Hepatocyte (in vitro differentiated cells): ENCODE measurements around the gene CAPN13. TPM values are rescaled to one million over a fixed set of nuclear protein-coding genes. Genes with fewer than 3 reads are reported as not detected.

ENCODE experiments used
- DNase-seq: peaks from one replicate; pipeline ENCODE4 v3.0.0-alpha.2; 2016; ENCODE audit warnings: low spot score
- H2AFZ ChIP-seq: fragments of 200-600 bp; sonication (generic); 2 replicates; pipeline ENCODE4 v1.6.0; 2016; ENCODE audit warnings: antibody characterized with exemption, mild to moderate bottlenecking
- H3K27ac ChIP-seq: fragments of 200-600 bp; sonication (generic); 2 replicates; pipeline ENCODE4 v1.5.1; 2016; ENCODE audit warnings: mild to moderate bottlenecking
- H3K27me3 ChIP-seq: fragments of 200-600 bp; sonication (generic); 2 replicates; pipeline ENCODE4 v1.6.1; 2016
- H3K36me3 ChIP-seq: fragments of 200-600 bp; sonication (generic); replicated peaks from 2 replicates; pipeline ENCODE4 v1.5.1; 2016; ENCODE audit warnings: low read depth; ENCODE audit not compliant: insufficient read depth
- H3K4me1 ChIP-seq: fragments of 200-600 bp; sonication (generic); 2 replicates; pipeline ENCODE4 v1.5.1; 2016; ENCODE audit warnings: mild to moderate bottlenecking, moderate library complexity; ENCODE audit not compliant: insufficient read depth
- H3K4me2 ChIP-seq: fragments of 200-600 bp; sonication (generic); 2 replicates; pipeline ENCODE4 v1.6.0; 2016
- H3K4me3 ChIP-seq: fragments of 200-600 bp; sonication (generic); 2 replicates; pipeline ENCODE4 v1.5.1; 2016; ENCODE audit warnings: mild to moderate bottlenecking
- H3K79me2 ChIP-seq: fragments of 200-600 bp; sonication (generic); 2 replicates; pipeline ENCODE4 v1.6.0; 2017; ENCODE audit warnings: mild to moderate bottlenecking
- H3K9me2 ChIP-seq: fragments of 200-600 bp; sonication (generic); replicated peaks from 2 replicates; pipeline ENCODE4 v1.6.0; 2017; ENCODE audit warnings: mild to moderate bottlenecking; ENCODE audit not compliant: insufficient read depth
- H3K9me3 ChIP-seq: fragments of 200-600 bp; sonication (generic); 2 replicates; pipeline ENCODE4 v1.5.1; 2016; ENCODE audit warnings: low read depth, mild to moderate bottlenecking
- H4K20me1 ChIP-seq: fragments of 200-600 bp; sonication (generic); 2 replicates; pipeline ENCODE4 v1.6.0; 2016; ENCODE audit warnings: mild to moderate bottlenecking; ENCODE audit not compliant: insufficient read depth, poor library complexity, severe bottlenecking
- EZH2 ChIP-seq: fragments of 200-600 bp; sonication (generic); IDR thresholded peaks from 2 replicates; pipeline ENCODE4 v1.6.1; 2016; ENCODE audit warnings: antibody characterized with exemption, mild to moderate bottlenecking, borderline replicate concordance
- EZH2phosphoT487 ChIP-seq: fragments of 200-600 bp; sonication (generic); IDR thresholded peaks from one replicate; pipeline ENCODE4 v1.6.1; 2018; ENCODE audit warnings: antibody characterized with exemption, mild to moderate bottlenecking, low read depth, moderate library complexity; ENCODE audit not compliant: unreplicated experiment, severe bottlenecking
- WGBS: methylation state at CpG from one replicate; pipeline ENCODE4 v1.1.6; 2016; ENCODE audit warnings: low lambda C conversion rate; ENCODE audit errors: missing lambda C conversion rate; 5-methylcytosine and 5-hydroxymethylcytosine counted together
- polyA plus RNA-seq: library from polyadenylated mRNA; unstranded; fragments of >200 nt; fragmentation: Nextera tagmentation; extraction: Ambion mirVana; gene quantifications from 2 replicates; pipeline ENCODE4 v1.2.1, GENCODE V29; 2016
- total RNA-seq: library from RNA; depleted of rRNA; stranded (reverse); fragments of >200 nt; gene quantifications from 2 replicates; pipeline ENCODE4 v1.2.3, GENCODE V29; 2014
- TF ChIP-seq, protein P1 (sequence below): fragments of 200-600 bp; sonication (generic); IDR thresholded peaks from 2 replicates; pipeline ENCODE4 v1.5.1; 2016; ENCODE audit warnings: antibody characterized with exemption, mild to moderate bottlenecking; ENCODE audit not compliant: poor library complexity

CAPN13 gene
- total and polyA plus RNA-seq, 2 experiments from 2014 or later = 5.9 to 6.0 TPM

GRCh38 chr2:30768036-30768686, 39.1 kb downstream of the CAPN13 start:
- 91% methylated on average over 8 of the region's 8 CpGs for WGBS
- DNase-seq = no peak
- H3K9me2 ChIP-seq = no peaks in the 10 kb centered on the region
- H3K27ac ChIP-seq = no peak overlapping the region
- H4K20me1 ChIP-seq = no peaks in the 10 kb centered on the region
- no peak overlapping the region for H3K4me2 ChIP-seq
- TF ChIP-seq EZH2phosphoT487 (no peak), EZH2 (no peak)
- TF ChIP-seq, protein P1, sequence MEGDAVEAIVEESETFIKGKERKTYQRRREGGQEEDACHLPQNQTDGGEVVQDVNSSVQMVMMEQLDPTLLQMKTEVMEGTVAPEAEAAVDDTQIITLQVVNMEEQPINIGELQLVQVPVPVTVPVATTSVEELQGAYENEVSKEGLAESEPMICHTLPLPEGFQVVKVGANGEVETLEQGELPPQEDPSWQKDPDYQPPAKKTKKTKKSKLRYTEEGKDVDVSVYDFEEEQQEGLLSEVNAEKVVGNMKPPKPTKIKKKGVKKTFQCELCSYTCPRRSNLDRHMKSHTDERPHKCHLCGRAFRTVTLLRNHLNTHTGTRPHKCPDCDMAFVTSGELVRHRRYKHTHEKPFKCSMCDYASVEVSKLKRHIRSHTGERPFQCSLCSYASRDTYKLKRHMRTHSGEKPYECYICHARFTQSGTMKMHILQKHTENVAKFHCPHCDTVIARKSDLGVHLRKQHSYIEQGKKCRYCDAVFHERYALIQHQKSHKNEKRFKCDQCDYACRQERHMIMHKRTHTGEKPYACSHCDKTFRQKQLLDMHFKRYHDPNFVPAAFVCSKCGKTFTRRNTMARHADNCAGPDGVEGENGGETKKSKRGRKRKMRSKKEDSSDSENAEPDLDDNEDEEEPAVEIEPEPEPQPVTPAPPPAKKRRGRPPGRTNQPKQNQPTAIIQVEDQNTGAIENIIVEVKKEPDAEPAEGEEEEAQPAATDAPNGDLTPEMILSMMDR = no peak
- H3K9me3 ChIP-seq = no peaks in the 10 kb centered on the region
- no peaks in the 10 kb centered on the region for H3K27me3 ChIP-seq
- H2AFZ ChIP-seq = no peak overlapping the region
- H3K4me3 ChIP-seq = no peak overlapping the region
- no peaks in the 10 kb centered on the region for H3K36me3 ChIP-seq
- no peaks in the 10 kb centered on the region for H3K79me2 ChIP-seq
- H3K4me1 ChIP-seq = no peaks in the 10 kb centered on the region

GRCh38 chr2:30766666-30767065, 40.6 kb downstream of the CAPN13 start:
- Histone ChIP-seq H3K79me2 (no peaks in the 10 kb centered on the region), H4K20me1 (no peaks in the 10 kb centered on the region), H3K36me3 (no peaks in the 10 kb centered on the region), H3K4me3 (no peak overlapping the region), H2AFZ (no peak overlapping the region), H3K27ac (no peak overlapping the region), H3K27me3 (no peaks in the 10 kb centered on the region), H3K9me2 (no peaks in the 10 kb centered on the region), H3K4me1 (no peaks in the 10 kb centered on the region), H3K4me2 (no peak overlapping the region), H3K9me3 (no peaks in the 10 kb centered on the region)
- TF ChIP-seq EZH2phosphoT487 (no peak), EZH2 (no peak)
- TF ChIP-seq, protein P1 = no peak
- WGBS = 84% methylated on average over 3 of the region's 3 CpGs
- no peak for DNase-seq

DNA sequence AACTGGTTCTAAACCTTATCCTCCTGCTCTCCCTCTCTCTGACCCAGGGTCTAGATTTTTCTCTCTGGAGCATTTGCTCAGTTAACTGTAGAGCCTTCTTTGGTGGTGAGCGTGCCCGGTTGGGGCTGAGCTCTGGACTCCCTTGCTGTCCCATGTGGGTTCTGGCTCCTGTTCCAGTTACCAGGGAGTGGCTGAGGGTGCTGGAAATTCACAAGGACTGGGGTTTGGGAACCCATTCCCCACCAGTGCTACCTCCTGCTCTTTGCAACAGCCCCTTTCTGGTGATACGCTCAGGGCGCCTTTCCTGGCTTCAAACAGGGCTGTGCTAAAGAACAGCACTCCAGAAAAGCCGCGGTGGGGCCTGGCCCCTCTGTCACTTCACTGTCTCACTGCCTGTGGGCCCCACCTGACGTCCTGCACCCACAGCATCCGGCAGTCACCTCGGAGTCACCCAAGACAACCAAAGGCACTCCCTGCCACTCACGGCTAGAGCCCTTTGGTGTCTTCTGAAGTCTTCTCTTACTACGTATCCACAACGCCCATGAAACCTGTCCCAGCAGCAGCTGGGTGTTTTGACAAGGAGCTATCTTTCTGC, 41.3 kb downstream of the CAPN13 start:
- DNase-seq = no peak
- Histone ChIP-seq H3K27me3 (no peaks in the 10 kb centered on the region), H3K4me1 (no peaks in the 10 kb centered on the region), H3K27ac (no peak overlapping the region), H2AFZ (no peak overlapping the region), H3K9me2 (no peaks in the 10 kb centered on the region), H3K36me3 (no peaks in the 10 kb centered on the region), H3K79me2 (no peaks in the 10 kb centered on the region), H3K4me2 (no peak overlapping the region), H4K20me1 (no peaks in the 10 kb centered on the region), H3K9me3 (no peaks in the 10 kb centered on the region), H3K4me3 (no peak overlapping the region)
- TF ChIP-seq EZH2 (no peak), EZH2phosphoT487 (no peak)
- TF ChIP-seq, protein P1 = no peak
- 92% methylated on average over 12 of the region's 12 CpGs for WGBS
